ENCODE results near the gene WDR77.

Gene WDR77

GRCh38 chr1:111444031-111444430 lies 5.0 kb downstream of the WDR77 start:
- TF ChIP-seq EZH2 (IDR thresholded peaks at IDR 0.05; ENCODE audit: borderline replicate concordance, low read length) (no peak), CTCF (IDR thresholded peaks at IDR 0.05; ENCODE audit: low read length) (no peak)
- H3K9me3 ChIP-seq (ENCODE audit: low read length), result no peaks in the 10 kb centered on the region
- H2AFZ ChIP-seq (ENCODE audit: low read length), result no peak overlapping the region
- no peak overlapping the region for H3K9ac ChIP-seq (ENCODE audit: low read length)
- no peaks in the 10 kb centered on the region for H4K20me1 ChIP-seq (ENCODE audit: insufficient read depth, low read length)
- no peak overlapping the region for H3K27ac ChIP-seq (ENCODE audit: low read depth, low read length, poor library complexity, severe bottlenecking)
- H3K4me3 ChIP-seq (ENCODE audit: low read depth, low read length, poor library complexity, severe bottlenecking), result no peak overlapping the region
- no peak overlapping the region for H3K4me2 ChIP-seq (ENCODE audit: low read length)
- no peaks in the 10 kb centered on the region for H3F3A ChIP-seq (ENCODE audit: insufficient read depth, low read length)
- no peaks in the 10 kb centered on the region for H3K27me3 ChIP-seq (ENCODE audit: insufficient read depth, low read length)
- H3K4me1 ChIP-seq (ENCODE audit: insufficient read depth, low read length, severe bottlenecking), result peaks cover 23% of the 10 kb centered on the region
- no peaks in the 10 kb centered on the region for H3K9me2 ChIP-seq (ENCODE audit: low read depth, low read length)
- peaks cover 22% of the 10 kb centered on the region for H3K79me2 ChIP-seq (ENCODE audit: insufficient read depth, low read length)
- peaks cover 85% of the 10 kb centered on the region for H3K36me3 ChIP-seq (ENCODE audit: insufficient read depth, low read length)

GRCh38 chr1:111442457-111442856 lies 6.6 kb downstream of the WDR77 start:
- no peak for TF ChIP-seq CTCF (IDR thresholded peaks at IDR 0.05; ENCODE audit: low read length)
- no peak for TF ChIP-seq EZH2 (IDR thresholded peaks at IDR 0.05; ENCODE audit: borderline replicate concordance, low read length)
- no peaks in the 10 kb centered on the region; the same call in 1 of the 2 replicates for H3F3A ChIP-seq (ENCODE audit: insufficient read depth, low read length)
- no peaks in the 10 kb centered on the region for H3K9me3 ChIP-seq (ENCODE audit: low read length)
- no peaks in the 10 kb centered on the region for H3K27me3 ChIP-seq (ENCODE audit: insufficient read depth, low read length)
- no peak overlapping the region for H3K4me2 ChIP-seq (ENCODE audit: low read length)
- no peak overlapping the region for H2AFZ ChIP-seq (ENCODE audit: low read length)
- H3K36me3 ChIP-seq (ENCODE audit: insufficient read depth, low read length), result peaks cover 100% of the 10 kb centered on the region
- H3K79me2 ChIP-seq (ENCODE audit: insufficient read depth, low read length), result peaks cover 6% of the 10 kb centered on the region
- H3K27ac ChIP-seq (ENCODE audit: low read depth, low read length, poor library complexity, severe bottlenecking), result no peak overlapping the region
- no peak overlapping the region for H3K4me3 ChIP-seq (ENCODE audit: low read depth, low read length, poor library complexity, severe bottlenecking)
- H3K9ac ChIP-seq (ENCODE audit: low read length), result no peak overlapping the region; the same call in 1 of the 2 replicates
- H3K9me2 ChIP-seq (ENCODE audit: low read depth, low read length), result no peaks in the 10 kb centered on the region
- no peaks in the 10 kb centered on the region for H4K20me1 ChIP-seq (ENCODE audit: insufficient read depth, low read length)
- H3K4me1 ChIP-seq (ENCODE audit: insufficient read depth, low read length, severe bottlenecking), result peaks cover 14% of the 10 kb centered on the region

GRCh38 chr1:111441573-111442192 lies 7.4 kb downstream of the WDR77 start:
- Histone ChIP-seq H3K9me3 (ENCODE audit: low read length) (no peaks in the 10 kb centered on the region), H3K27ac (ENCODE audit: low read depth, low read length, poor library complexity, severe bottlenecking) (no peak overlapping the region), H2AFZ (ENCODE audit: low read length) (no peak overlapping the region), H3K9me2 (ENCODE audit: low read depth, low read length) (no peaks in the 10 kb centered on the region), H3K9ac (ENCODE audit: low read length) (no peak overlapping the region), H3K79me2 (ENCODE audit: insufficient read depth, low read length) (no peaks in the 10 kb centered on the region), H3K4me3 (ENCODE audit: low read depth, low read length, poor library complexity, severe bottlenecking) (no peak overlapping the region), H3F3A (ENCODE audit: insufficient read depth, low read length) (no peaks in the 10 kb centered on the region; the same call in 1 of the 2 replicates), H3K27me3 (ENCODE audit: insufficient read depth, low read length) (no peaks in the 10 kb centered on the region), H3K4me1 (ENCODE audit: insufficient read depth, low read length, severe bottlenecking) (peaks cover 6% of the 10 kb centered on the region), H3K36me3 (ENCODE audit: insufficient read depth, low read length) (peaks cover 96% of the 10 kb centered on the region), H4K20me1 (ENCODE audit: insufficient read depth, low read length) (no peaks in the 10 kb centered on the region), H3K4me2 (ENCODE audit: low read length) (no peak overlapping the region)
- no peak for TF ChIP-seq EZH2 (IDR thresholded peaks at IDR 0.05; ENCODE audit: borderline replicate concordance, low read length)
- TF ChIP-seq CTCF (IDR thresholded peaks at IDR 0.05; ENCODE audit: low read length), result peak; percentile 85
